Upper lobe of right lung (tissue), 1 donor: ENCODE results near the gene TMEM51. TPM values are rescaled to one million over a fixed set of nuclear protein-coding genes. Genes with fewer than 3 reads are reported as not detected.

Experiments used
- ATAC-seq: fragments of 200-7000 bp; cut with Tn5 transposase; one replicate; pipeline ENCODE4 v1.9.1; 2020; ENCODE audit warnings: mild to moderate bottlenecking, moderate library complexity
- DNase-seq: peaks from one replicate; pipeline ENCODE4 v3.0.0-alpha.2; 2020
- H3K27ac ChIP-seq: fragments of 200-600 bp; one replicate; pipeline ENCODE4 v1.8.0; 2022
- H3K27me3 ChIP-seq: fragments of 200-600 bp; one replicate; pipeline ENCODE4 v1.8.0; 2022; ENCODE audit warnings: mild to moderate bottlenecking
- H3K36me3 ChIP-seq: fragments of 200-600 bp; one replicate; pipeline ENCODE4 v1.8.0; 2022
- H3K4me1 ChIP-seq: fragments of 200-600 bp; one replicate; pipeline ENCODE4 v1.8.0; 2022
- H3K4me3 ChIP-seq: fragments of 200-600 bp; one replicate; pipeline ENCODE4 v1.8.0; 2022; ENCODE audit warnings: mild to moderate bottlenecking
- H3K9me3 ChIP-seq: fragments of 200-600 bp; one replicate; pipeline ENCODE4 v1.8.0; 2022
- CTCF ChIP-seq: fragments of 200-600 bp; IDR thresholded peaks from one replicate; pipeline ENCODE4 v1.8.0; 2022; ENCODE audit warnings: antibody characterized with exemption
- intact Hi-C: fragments of 100-400 bp; cut with DNase I; formaldehyde crosslinking; loops from one replicate; pipeline ENCODE4 v1.11.0; 2022
- long read RNA-seq: library from polyadenylated mRNA; unstranded; transcript quantifications from one replicate; pipeline ENCODE4 v2.0.0, GENCODE V29; 2021
- total RNA-seq: library from RNA; stranded (reverse); fragmentation: NEBNext Ultra II Directional; extraction: Animal tissue kit (Norgen Biotek cat#: 25700); gene quantifications from one replicate; pipeline ENCODE4 v1.2.1, GENCODE V29; 2021
- donor health status: DM: no; HTN: yes; CAD: no; lungs with severe emphysema.

TMEM51 gene, protein sequence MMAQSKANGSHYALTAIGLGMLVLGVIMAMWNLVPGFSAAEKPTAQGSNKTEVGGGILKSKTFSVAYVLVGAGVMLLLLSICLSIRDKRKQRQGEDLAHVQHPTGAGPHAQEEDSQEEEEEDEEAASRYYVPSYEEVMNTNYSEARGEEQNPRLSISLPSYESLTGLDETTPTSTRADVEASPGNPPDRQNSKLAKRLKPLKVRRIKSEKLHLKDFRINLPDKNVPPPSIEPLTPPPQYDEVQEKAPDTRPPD
- total RNA-seq: 14.7 TPM
- long read RNA-seq, transcript TMEM51-201 (4 exons, 1,931 nt): major isoform, 13 of 38 reads
- long read RNA-seq, transcript TMEM51-203 (3 exons, 1,842 nt): minor isoform, 8 of 38 reads
- long read RNA-seq, partial matches to known transcripts: 5 of 38 reads
- long read RNA-seq, other reads (novel, unspliced or antisense): 12 of 38 reads

DNA sequence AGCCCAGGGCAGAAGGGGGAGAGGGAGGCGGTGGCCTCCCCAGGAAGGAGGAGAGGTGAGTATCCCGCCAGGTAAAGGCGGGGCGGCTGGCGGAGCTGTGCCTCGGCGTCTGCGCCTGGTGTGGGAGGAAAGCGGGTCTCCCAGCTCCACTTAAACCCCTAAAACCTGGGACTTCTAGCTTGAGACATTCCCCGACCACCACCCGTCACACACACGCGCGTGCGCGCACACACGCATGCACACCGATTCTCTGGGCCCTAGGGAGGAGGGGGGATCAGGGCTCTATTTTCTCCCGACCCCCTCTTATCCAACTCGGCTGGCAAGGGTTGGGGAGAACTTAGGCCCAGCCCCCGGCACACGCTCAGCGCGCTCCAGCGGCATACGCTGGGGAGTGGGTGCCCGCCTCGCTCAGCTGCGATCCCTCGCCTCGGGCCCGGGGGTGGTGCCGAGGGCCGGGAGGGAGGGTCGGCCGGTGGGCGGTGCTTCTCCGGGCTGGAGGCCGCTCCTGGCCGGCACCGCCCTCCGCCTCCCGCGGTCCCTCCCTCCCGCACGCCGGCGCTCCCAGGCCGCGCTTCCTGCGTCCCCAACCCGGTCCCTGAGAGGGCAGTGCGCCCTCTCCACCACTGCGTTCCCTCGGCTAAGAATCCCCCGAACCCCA is at the start of gene TMEM51:
Gene TMEM51 (plus strand): TSS at position 564 of the 658 bp plus-strand sequence. CDS start 61,341 bp downstream, outside the sequence.
- DNase-seq: peak; percentile 90
- intact Hi-C loops: loop anchor here (10.0 kb wide), 1 partner anchor 121 kb away; no protein-coding TSS in a partner anchor
- Histone ChIP-seq H3K9me3 (no peaks in the 10 kb centered on the region), H3K36me3 (no peaks in the 10 kb centered on the region), H3K4me1 (peaks cover 16% of the 10 kb centered on the region), H3K27ac (peak within 1 kb of the TSS; percentile 91), H3K4me3 (peak within 1 kb of the TSS; percentile 59), H3K27me3 (no peaks in the 10 kb centered on the region)
- no peak for TF ChIP-seq CTCF
- peak; percentile 84 for ATAC-seq

DNA sequence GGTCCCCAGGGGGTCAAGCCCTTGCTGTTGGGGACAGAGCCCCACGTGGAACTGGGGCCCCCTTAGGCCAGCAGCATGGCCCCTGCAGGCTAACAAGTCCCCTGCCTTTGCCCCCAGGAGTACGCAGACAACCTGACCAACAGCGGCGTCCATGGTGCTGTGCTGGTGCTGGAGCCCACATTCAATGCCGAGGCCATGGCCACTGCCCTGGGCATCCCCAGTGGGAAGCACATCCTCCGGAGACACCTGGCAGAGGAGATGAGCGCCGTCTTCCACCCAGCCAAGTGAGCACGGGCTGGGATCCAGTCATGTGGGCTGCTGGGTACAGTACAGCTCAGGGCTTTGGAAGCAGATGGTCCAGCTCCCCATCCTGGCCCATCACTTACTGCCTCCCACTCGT is 49.6 kb upstream of the TMEM51 start:
- Histone ChIP-seq H3K27ac (no peak overlapping the region), H3K9me3 (peaks cover 6% of the 10 kb centered on the region), H3K4me3 (no peak overlapping the region), H3K36me3 (no peaks in the 10 kb centered on the region), H3K27me3 (peaks cover 3% of the 10 kb centered on the region), H3K4me1 (no peaks in the 10 kb centered on the region)
- intact Hi-C loops: no loop called here
- TF ChIP-seq CTCF: no peak
- ATAC-seq (no peak), DNase-seq (no peak)

- Histone ChIP-seq H3K36me3 (no peaks in the 10 kb centered on the region), H3K4me1 (no peaks in the 10 kb centered on the region), H3K27me3 (peaks cover 3% of the 10 kb centered on the region), H3K27ac (no peak overlapping the region), H3K4me3 (no peak overlapping the region), H3K9me3 (peaks cover 6% of the 10 kb centered on the region)
- DNase-seq (no peak), ATAC-seq (no peak)
- intact Hi-C loops: no loop called here
- TF ChIP-seq CTCF: no peak
Observed at GRCh38 chr1:15104768-15105167, 48.8 kb upstream of the TMEM51 start.

DNA sequence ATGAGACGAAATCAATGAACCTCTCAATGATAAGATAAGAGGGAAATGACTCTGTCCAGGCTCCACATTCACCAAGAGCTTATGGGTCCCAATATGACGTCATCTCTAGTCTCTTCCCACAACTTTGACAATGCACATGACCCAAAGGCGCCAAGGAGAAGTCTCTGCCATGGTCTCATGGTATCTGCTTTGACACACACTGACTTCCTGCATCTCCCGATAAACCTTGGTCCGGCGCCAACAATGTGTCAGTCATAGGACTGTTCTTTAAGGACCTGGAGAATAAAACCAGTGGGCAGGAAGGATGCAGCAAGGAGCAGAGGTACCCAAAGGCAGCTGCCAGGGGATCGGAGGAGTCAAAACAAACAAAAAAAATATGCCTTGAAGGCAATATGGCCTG is 46.9 kb upstream of the TMEM51 start:
- H3K9me3 ChIP-seq: peaks cover 6% of the 10 kb centered on the region
- H3K4me1 ChIP-seq: no peaks in the 10 kb centered on the region
- intact Hi-C loops: no loop called here
- ATAC-seq (peak; percentile 49), DNase-seq (no peak)
- no peak overlapping the region for H3K27ac ChIP-seq
- no peaks in the 10 kb centered on the region for H3K36me3 ChIP-seq
- no peaks in the 10 kb centered on the region for H3K27me3 ChIP-seq
- no peak overlapping the region for H3K4me3 ChIP-seq
- no peak for TF ChIP-seq CTCF

- Histone ChIP-seq H3K27ac (no peak overlapping the region), H3K36me3 (no peaks in the 10 kb centered on the region), H3K4me3 (no peak overlapping the region), H3K27me3 (no peaks in the 10 kb centered on the region), H3K4me1 (no peaks in the 10 kb centered on the region), H3K9me3 (peaks cover 6% of the 10 kb centered on the region)
- no peak for TF ChIP-seq CTCF
- no peak for ATAC-seq
- no peak for DNase-seq
- intact Hi-C loops: no loop called here
Observed at GRCh38 chr1:15107058-15107687, 46.4 kb upstream of the TMEM51 start.
